Measurements from ENCODE around the gene OR4C13.
"Not testable (repeated sequence)": the region's sequence is repeated elsewhere in the genome, so short reads cannot be mapped to it uniquely, and the experiment has no call there.

Gene OR4C13

GRCh38 chr11:49952091-49952490 is at the start of gene OR4C13:
TSS of gene OR4C13 (plus strand) at chr11:49952391. CDS start at chr11:49952423, 32 bp downstream.
- in situ Hi-C loops (cut with HindIII; ENCODE audit: low sequenced_read_pairs): no loop called here

- in situ Hi-C loops (cut with HindIII; ENCODE audit: low sequenced_read_pairs): not testable (repeated sequence)
These were observed 40.7 kb upstream of the OR4C13 start for GRCh38 chr11:49911516-49911915.

DNA sequence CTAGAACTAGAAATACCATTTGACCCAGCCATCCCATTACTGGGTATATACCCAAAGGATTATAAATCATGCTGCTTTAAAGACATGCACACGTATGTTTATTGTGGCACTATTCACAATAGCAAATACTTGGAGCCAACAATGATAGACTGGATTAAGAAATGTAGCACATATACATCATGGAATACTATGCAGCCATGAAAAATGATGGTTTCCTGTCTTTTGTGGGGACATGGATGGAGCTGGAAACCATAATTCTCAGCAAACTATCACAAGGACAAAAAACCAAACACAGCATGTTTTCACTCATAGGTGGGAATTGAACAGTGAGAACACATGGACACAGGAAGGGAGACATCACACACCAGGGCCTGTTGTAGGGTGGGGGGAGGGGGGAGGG is 3.5 kb upstream of the OR4C13 start:
- in situ Hi-C loops (cut with HindIII; ENCODE audit: low sequenced_read_pairs): not testable (repeated sequence)

- in situ Hi-C loops (cut with HindIII; ENCODE audit: low sequenced_read_pairs): not testable (repeated sequence)
These were observed 21.2 kb downstream of the OR4C13 start for GRCh38 chr11:49973439-49973838.

DNA sequence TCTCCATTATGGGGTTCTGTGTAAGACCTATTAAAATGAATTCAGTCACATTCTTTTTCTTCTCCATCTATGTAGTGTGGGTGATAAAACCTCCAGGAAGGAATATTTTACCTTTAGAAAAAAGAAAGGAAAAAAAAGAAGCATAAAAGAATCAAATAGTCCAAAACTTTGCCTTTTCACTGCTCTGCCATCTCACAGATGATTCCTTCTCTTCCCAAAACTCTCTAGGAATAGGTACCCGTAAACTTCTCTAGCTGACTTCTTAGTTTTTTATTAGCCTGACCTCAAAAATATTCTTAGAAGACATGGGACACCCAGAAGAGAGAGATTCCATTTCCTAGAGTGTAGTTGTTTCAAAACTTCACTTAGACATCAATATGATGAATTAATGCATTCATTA is 30.2 kb downstream of the OR4C13 start, which contains the start of gene OR4C12:
Gene OR4C12 (minus strand): TSS at position 101 of the 400 bp plus-strand sequence. CDS start 34 bp downstream, at position 67.
- in situ Hi-C loops (cut with HindIII; ENCODE audit: low sequenced_read_pairs): not testable (repeated sequence)

- in situ Hi-C loops (cut with HindIII; ENCODE audit: low sequenced_read_pairs): no loop called here
These were observed 43.4 kb downstream of the OR4C13 start for GRCh38 chr11:49995565-49995964.

All from endothelial cell of hepatic sinusoid (primary cell).